Measurements from ENCODE around the gene PRKCA. TPM values are rescaled to one million over a fixed set of nuclear protein-coding genes. Genes with fewer than 3 reads are reported as not detected.
A peak's percentile ranks its signal among the peaks of the same experiment; 100 is the strongest.

Gene PRKCA
- total and polyA plus RNA-seq, 2 donors (not counting 3 experiments of a cell fraction or from before 2014, with no cell fraction given): 7.5 to 34.2 TPM

DNA sequence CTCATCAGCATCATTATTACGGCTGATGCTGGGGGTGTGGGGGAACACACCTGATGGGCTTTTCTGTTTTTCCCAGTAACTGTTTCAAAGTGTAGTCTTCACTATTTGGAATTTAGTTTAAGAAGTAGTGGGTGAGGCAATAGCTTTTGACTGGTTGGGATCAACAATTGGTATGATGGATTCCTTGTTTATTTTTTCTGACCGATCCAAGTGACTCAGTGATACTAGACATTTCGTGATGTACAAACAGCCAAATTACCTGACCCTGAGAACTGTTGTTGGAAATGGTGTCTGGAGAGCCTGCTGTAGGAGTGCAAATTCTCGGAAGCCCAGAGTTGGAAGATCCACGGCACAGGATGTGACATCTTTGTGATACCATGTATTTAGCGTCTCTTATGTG, 204.2 kb downstream of the PRKCA start:
- no peaks in the 10 kb centered on the region for H3K9me3 ChIP-seq (replicated peaks; ENCODE audit: control insufficient read depth, insufficient read depth, low read length)
- H2AFZ ChIP-seq (ENCODE audit: low read depth, low read length): no peak overlapping the region
- dilution Hi-C loops (cut with MboI; ENCODE audit: extremely low pct_ligation_motif_present, low sequenced_read_pairs) (no loop called here), intact Hi-C loops (cut with micrococcal nuclease) (loop anchor here (1.0 kb wide), 1 partner anchor 44 kb away; no protein-coding TSS in a partner anchor)
- DNase-seq (ENCODE audit: low read depth, low spot score) (no peak), FAIRE-seq (peak; percentile 4)
- ChIA-PET POLR2A (no interaction called here), CTCF (interaction anchor here (0.7 to 2.1 kb wide), 3 partner anchors 11 to 60 kb away, joined by 3 to 15 read pairs (median 5); no protein-coding TSS in a partner anchor)
- TF ChIP-seq EZH2 (IDR thresholded peaks at IDR 0.05; ENCODE audit: borderline replicate concordance, low read depth, low read length, severe bottlenecking) (no peak), GATA2 (IDR thresholded peaks at IDR 0.05; ENCODE audit: insufficient read depth, insufficient read length, low read depth, low read length) (no peak), POLR2AphosphoS5 (IDR thresholded peaks at IDR 0.05; ENCODE audit: insufficient read depth, low read depth, low read length) (no peak), FOS (IDR thresholded peaks at IDR 0.05; ENCODE audit: borderline replicate concordance, insufficient read depth, low read length) (no peak), POLR2A (IDR thresholded peaks at IDR 0.05; ENCODE audit: low read depth, low read length) (no peak), JUN (IDR thresholded peaks at IDR 0.05; ENCODE audit: borderline replicate concordance, insufficient read depth, insufficient read length, low read depth) (no peak), MYC (IDR thresholded peaks at IDR 0.05; ENCODE audit: low read depth, low read length) (no peak)
- TF ChIP-seq, protein P1, sequence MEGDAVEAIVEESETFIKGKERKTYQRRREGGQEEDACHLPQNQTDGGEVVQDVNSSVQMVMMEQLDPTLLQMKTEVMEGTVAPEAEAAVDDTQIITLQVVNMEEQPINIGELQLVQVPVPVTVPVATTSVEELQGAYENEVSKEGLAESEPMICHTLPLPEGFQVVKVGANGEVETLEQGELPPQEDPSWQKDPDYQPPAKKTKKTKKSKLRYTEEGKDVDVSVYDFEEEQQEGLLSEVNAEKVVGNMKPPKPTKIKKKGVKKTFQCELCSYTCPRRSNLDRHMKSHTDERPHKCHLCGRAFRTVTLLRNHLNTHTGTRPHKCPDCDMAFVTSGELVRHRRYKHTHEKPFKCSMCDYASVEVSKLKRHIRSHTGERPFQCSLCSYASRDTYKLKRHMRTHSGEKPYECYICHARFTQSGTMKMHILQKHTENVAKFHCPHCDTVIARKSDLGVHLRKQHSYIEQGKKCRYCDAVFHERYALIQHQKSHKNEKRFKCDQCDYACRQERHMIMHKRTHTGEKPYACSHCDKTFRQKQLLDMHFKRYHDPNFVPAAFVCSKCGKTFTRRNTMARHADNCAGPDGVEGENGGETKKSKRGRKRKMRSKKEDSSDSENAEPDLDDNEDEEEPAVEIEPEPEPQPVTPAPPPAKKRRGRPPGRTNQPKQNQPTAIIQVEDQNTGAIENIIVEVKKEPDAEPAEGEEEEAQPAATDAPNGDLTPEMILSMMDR (IDR thresholded peaks at IDR 0.05; ENCODE audit: extremely low read depth in 1 of 2, insufficient read depth in 1 of 2, low read depth in 1 of 2, low read length in 2 of 2): no peak
- TF ChIP-seq, protein P2, sequence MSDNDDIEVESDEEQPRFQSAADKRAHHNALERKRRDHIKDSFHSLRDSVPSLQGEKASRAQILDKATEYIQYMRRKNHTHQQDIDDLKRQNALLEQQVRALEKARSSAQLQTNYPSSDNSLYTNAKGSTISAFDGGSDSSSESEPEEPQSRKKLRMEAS (IDR thresholded peaks at IDR 0.05; ENCODE audit: insufficient read depth, insufficient read length): no peak
- H3K36me3 ChIP-seq (ENCODE audit: control insufficient read depth in 2 of 2, extremely low read depth in 1 of 2, insufficient read depth in 2 of 2, low read length in 2 of 2): no peaks in the 10 kb centered on the region
- H3K27ac ChIP-seq (ENCODE audit: insufficient read depth, low read depth, low read length): no peak overlapping the region
- H3K27me3 ChIP-seq (ENCODE audit: control insufficient read depth in 2 of 2, insufficient read depth in 2 of 2, low read length in 2 of 2): no peaks in the 10 kb centered on the region
- no peak overlapping the region for H3K4me2 ChIP-seq (ENCODE audit: insufficient read depth, low read length)
- H3K4me3 ChIP-seq (replicated peaks in 1 of 3; ENCODE audit: insufficient read depth in 1 of 3, low read depth in 1 of 3, low read length in 3 of 3): no peak overlapping the region
- H3K9me1 ChIP-seq (replicated peaks; ENCODE audit: control insufficient read depth, extremely low read depth, insufficient read depth, low read length): no peaks in the 10 kb centered on the region
- H3K9ac ChIP-seq (replicated peaks; ENCODE audit: extremely low read depth, insufficient read depth, low read length): no peak overlapping the region
- no peaks in the 10 kb centered on the region for H4K20me1 ChIP-seq (replicated peaks; ENCODE audit: control insufficient read depth, extremely low read depth, insufficient read depth, low read length)
- peaks cover 3% of the 10 kb centered on the region for H3K79me2 ChIP-seq (ENCODE audit: control insufficient read depth, insufficient read depth, low read length)
- H3K4me1 ChIP-seq (ENCODE audit: control insufficient read depth, extremely low read depth, insufficient read depth, low read length): peaks cover 20% of the 10 kb centered on the region
- no TSS peak for BruUV-seq (replicated peaks)

Measured in endothelial cell of umbilical vein (primary cell).